Ishikawa (cell line): Measurements from ENCODE around the gene BNIPL.

ENCODE experiments used
- CEBPB ChIP-seq: IDR thresholded peaks from 2 replicates; pipeline ENCODE4 v1.6.1; 2012
- CREB1 ChIP-seq: IDR thresholded peaks from 2 replicates; pipeline ENCODE4 v1.6.1; 2012; ENCODE audit warnings: low read depth
- EGR1 ChIP-seq: IDR thresholded peaks from 2 replicates; pipeline ENCODE4 v1.6.1; 2012
- EP300 ChIP-seq: IDR thresholded peaks from 2 replicates; pipeline ENCODE4 v1.6.1; 2012; ENCODE audit warnings: borderline replicate concordance
- FOXM1 ChIP-seq: IDR thresholded peaks from 2 replicates; pipeline ENCODE4 v1.6.1; 2012; ENCODE audit warnings: low read depth, borderline replicate concordance
- NFIC ChIP-seq: IDR thresholded peaks from 2 replicates; pipeline ENCODE4 v1.6.1; 2012
- RAD21 ChIP-seq: IDR thresholded peaks from 2 replicates; pipeline ENCODE4 v1.6.1; 2012; ENCODE audit warnings: low read depth
- REST ChIP-seq: IDR thresholded peaks from 2 replicates; pipeline ENCODE4 v1.6.1; 2012; ENCODE audit warnings: low read depth, mild to moderate bottlenecking
- TAF1 ChIP-seq: IDR thresholded peaks from 2 replicates; pipeline ENCODE4 v1.6.1; 2012; ENCODE audit warnings: low read depth, mild to moderate bottlenecking
- TCF12 ChIP-seq: IDR thresholded peaks from 2 replicates; pipeline ENCODE4 v1.6.1; 2012; ENCODE audit warnings: low read depth
- TEAD4 ChIP-seq: IDR thresholded peaks from 2 replicates; pipeline ENCODE4 v1.6.1; 2012
- YY1 ChIP-seq: IDR thresholded peaks from 2 replicates; pipeline ENCODE4 v1.6.1; 2012; ENCODE audit warnings: low read depth
- ZBTB7A ChIP-seq: IDR thresholded peaks from 2 replicates; pipeline ENCODE4 v1.6.1; 2012; ENCODE audit warnings: low read depth
- TF ChIP-seq, protein P1 (sequence below): IDR thresholded peaks from 2 replicates; pipeline ENCODE4 v1.6.1; 2012
- TF ChIP-seq, protein P2 (sequence below): IDR thresholded peaks from 2 replicates; pipeline ENCODE4 v1.6.1; 2012

The BNIPL gene

GRCh38 chr1:151012684-151013471 lies 23.5 kb upstream of the BNIPL start:
- no peak for TF ChIP-seq TEAD4
- no peak for TF ChIP-seq TCF12
- TF ChIP-seq FOXM1 = no peak
- TF ChIP-seq, protein P1, sequence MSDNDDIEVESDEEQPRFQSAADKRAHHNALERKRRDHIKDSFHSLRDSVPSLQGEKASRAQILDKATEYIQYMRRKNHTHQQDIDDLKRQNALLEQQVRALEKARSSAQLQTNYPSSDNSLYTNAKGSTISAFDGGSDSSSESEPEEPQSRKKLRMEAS = no peak
- no peak for TF ChIP-seq EGR1

DNA sequence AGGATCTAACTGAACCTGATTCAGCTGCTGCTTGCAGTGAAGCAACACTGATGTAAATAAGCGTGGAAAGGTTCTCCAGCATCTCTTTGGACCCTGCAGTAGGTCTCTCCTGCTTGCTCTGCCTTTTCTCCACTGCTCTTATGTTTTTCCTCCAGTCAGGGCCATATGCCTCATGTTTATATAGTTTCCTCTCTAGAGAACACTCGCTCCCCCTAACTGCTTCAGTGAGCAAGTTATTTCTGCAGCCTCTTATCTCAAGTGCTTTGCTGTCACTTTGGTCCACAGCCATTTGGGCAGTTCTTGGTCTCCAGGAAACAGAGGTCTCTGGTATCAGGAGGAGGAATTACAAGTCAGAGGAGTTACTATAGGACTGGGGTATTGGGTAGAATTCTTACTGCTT lies 22.9 kb upstream of the BNIPL start:
- TF ChIP-seq ZBTB7A (no peak), EP300 (no peak)

DNA sequence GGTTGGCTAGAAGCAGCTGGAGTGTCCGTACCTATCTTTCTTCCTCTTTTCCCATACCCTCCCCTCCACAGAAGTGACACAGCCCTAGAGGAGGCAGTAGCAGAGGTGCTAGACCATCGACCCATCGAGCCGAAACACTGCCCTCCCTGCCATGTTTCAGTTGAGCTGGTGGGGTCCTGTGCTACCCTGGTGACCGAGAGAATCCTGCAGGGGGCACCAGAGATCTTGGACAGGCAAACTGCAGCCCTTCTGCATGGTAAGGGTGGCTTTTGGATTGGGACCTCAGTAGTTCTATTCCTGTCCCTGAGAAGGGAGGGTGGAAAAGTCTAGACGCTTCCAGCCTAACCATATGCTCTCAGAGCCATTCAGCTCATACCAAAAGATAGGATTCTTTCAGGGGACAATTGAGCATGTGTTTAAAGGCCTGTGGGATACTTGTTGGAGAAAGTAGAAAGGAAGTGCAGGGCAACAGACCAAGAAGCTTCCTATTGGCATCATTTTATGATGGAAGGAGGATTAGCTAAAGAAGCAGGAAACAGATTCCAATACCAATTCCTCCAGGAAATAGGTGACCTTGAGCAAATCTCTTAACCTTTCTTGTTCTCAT lies 11.7 kb upstream of the BNIPL start:
- TF ChIP-seq YY1 = 0 out of 2 replicates have a peak, but pooled peaks have one; percentile 17
- TF ChIP-seq TEAD4 = no peak
- peak; percentile 85 for TF ChIP-seq RAD21

GRCh38 chr1:151026460-151026859 lies 9.9 kb upstream of the BNIPL start:
- no peak for TF ChIP-seq REST
- TF ChIP-seq, protein P2, sequence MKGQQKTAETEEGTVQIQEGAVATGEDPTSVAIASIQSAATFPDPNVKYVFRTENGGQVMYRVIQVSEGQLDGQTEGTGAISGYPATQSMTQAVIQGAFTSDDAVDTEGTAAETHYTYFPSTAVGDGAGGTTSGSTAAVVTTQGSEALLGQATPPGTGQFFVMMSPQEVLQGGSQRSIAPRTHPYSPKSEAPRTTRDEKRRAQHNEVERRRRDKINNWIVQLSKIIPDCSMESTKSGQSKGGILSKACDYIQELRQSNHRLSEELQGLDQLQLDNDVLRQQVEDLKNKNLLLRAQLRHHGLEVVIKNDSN = no peak
- TF ChIP-seq TAF1 = no peak
- no peak for TF ChIP-seq ZBTB7A
- no peak for TF ChIP-seq CEBPB
- TF ChIP-seq, protein P1 = no peak
- no peak for TF ChIP-seq YY1
- TF ChIP-seq TCF12 = no peak
- TF ChIP-seq CREB1 = no peak
- no peak for TF ChIP-seq FOXM1
- no peak for TF ChIP-seq RAD21
- no peak for TF ChIP-seq EP300
- no peak for TF ChIP-seq NFIC

- no peak for TF ChIP-seq REST
Observed at GRCh38 chr1:151032164-151032563, 4.2 kb upstream of the BNIPL start.

- TF ChIP-seq TCF12 (no peak), CREB1 (no peak), FOXM1 (no peak), EGR1 (no peak), YY1 (no peak), EP300 (no peak)
- TF ChIP-seq, protein P1 = no peak
Observed at GRCh38 chr1:151035167-151035566, 1.2 kb upstream of the BNIPL start.

DNA sequence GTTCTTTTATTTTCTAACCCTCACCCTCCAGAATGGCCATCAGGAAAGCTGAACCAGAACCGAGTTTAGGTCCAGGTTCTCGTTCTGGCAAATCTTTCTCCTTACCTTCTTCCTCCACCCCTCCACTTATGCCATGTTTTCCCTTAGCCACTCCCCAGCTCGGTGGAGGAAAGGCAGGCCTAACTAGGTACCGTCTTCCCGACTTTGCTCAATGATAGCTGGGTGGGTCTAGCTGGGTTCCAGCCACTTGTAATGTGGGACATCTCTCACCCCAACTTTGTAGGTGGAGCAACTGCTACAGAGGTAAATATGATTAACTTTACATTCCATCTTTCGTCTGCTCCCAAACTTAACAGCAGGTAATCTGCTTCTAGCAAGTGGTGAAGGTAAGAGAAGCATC lies 646 bp downstream of the BNIPL start:
- TF ChIP-seq RAD21 = no peak

- TF ChIP-seq EGR1 (no peak), NFIC (no peak), CEBPB (no peak), CREB1 (no peak), ZBTB7A (no peak), RAD21 (no peak), FOXM1 (no peak), TCF12 (no peak), EP300 (no peak), REST (no peak), TAF1 (no peak), TEAD4 (no peak), YY1 (no peak)
- TF ChIP-seq, protein P1 = no peak
- TF ChIP-seq, protein P2 = no peak
Observed at GRCh38 chr1:151039521-151039920, 3.1 kb downstream of the BNIPL start.
